GM18868 (cell line): ENCODE measurements around the gene LRRC36.

Experiments
- ATAC-seq: cut with Tn5 transposase; IDR thresholded peaks from one replicate; pipeline ENCODE4 v1.9.1; 2021; ENCODE audit warnings: mild to moderate bottlenecking, moderate library complexity; ENCODE audit not compliant: unreplicated experiment

The LRRC36 gene

GRCh38 chr16:67388591-67388990 is 62.0 kb downstream of the LRRC36 start:
- ATAC-seq, result no peak

GRCh38 chr16:67389911-67390815 is 63.5 kb downstream of the LRRC36 start:
- ATAC-seq, result no peak

GRCh38 chr16:67390816-67391423 is 64.3 kb downstream of the LRRC36 start:
- ATAC-seq, result no peak

- no peak for ATAC-seq
These were observed 65.0 kb downstream of the LRRC36 start for GRCh38 chr16:67391424-67392300.

- no peak for ATAC-seq
These were observed 65.9 kb downstream of the LRRC36 start for GRCh38 chr16:67392301-67393059.

GRCh38 chr16:67393111-67393787 is 66.6 kb downstream of the LRRC36 start, which contains the start of gene TPPP3:
TPPP3 (minus strand) TSS chr16:67393498; CDS start chr16:67391111, 2,387 bp downstream.
- no peak for ATAC-seq

GRCh38 chr16:67393788-67394154 is 67.2 kb downstream of the LRRC36 start:
- ATAC-seq, result no peak

- ATAC-seq, result no peak
These were observed 67.8 kb downstream of the LRRC36 start for GRCh38 chr16:67394155-67395104.

GRCh38 chr16:67395105-67395457 is 68.5 kb downstream of the LRRC36 start:
- ATAC-seq, result no peak

- no peak for ATAC-seq
These were observed 69.0 kb downstream of the LRRC36 start for GRCh38 chr16:67395458-67396158.

GRCh38 chr16:67396159-67397035 is 69.8 kb downstream of the LRRC36 start:
- no peak for ATAC-seq

- ATAC-seq, result no peak
These were observed 70.6 kb downstream of the LRRC36 start for GRCh38 chr16:67397036-67397801.

GRCh38 chr16:67397812-67398545 is 71.4 kb downstream of the LRRC36 start:
- ATAC-seq, result no peak

- ATAC-seq, result no peak
These were observed 72.1 kb downstream of the LRRC36 start for GRCh38 chr16:67398546-67399217.

- peak; percentile 50 for ATAC-seq
These were observed 72.7 kb downstream of the LRRC36 start for GRCh38 chr16:67399218-67399733.
